GM23338 (cell line): ENCODE data around the gene SSH3. TPM values are rescaled to one million over a fixed set of nuclear protein-coding genes. Genes with fewer than 3 reads are reported as not detected.

Experiments
- ATAC-seq: fragments of 200-7000 bp; cut with Tn5 transposase; 3 replicates; pipeline ENCODE4 v1.9.1; 2020
- DNase-seq: peaks from one replicate; pipeline ENCODE4 v3.0.0-alpha.2; 2015; ENCODE audit warnings: low spot score
- H2AFZ ChIP-seq: fragments of 200-600 bp; sonication (generic); 2 replicates; pipeline ENCODE4 v1.8.0; 2016; ENCODE audit warnings: antibody characterized with exemption, mild to moderate bottlenecking, moderate library complexity
- H3F3A ChIP-seq: fragments of 200-600 bp; sonication (generic); replicated peaks from 2 replicates; pipeline ENCODE4 v1.8.0; 2017; ENCODE audit warnings: antibody characterized with exemption, mixed run types, low read depth
- H3K27ac ChIP-seq: fragments of 200-600 bp; sonication (generic); 2 replicates; pipeline ENCODE4 v1.6.1; 2016; ENCODE audit warnings: low read depth
- H3K27me3 ChIP-seq: fragments of 200-600 bp; sonication (generic); 2 replicates; pipeline ENCODE4 v1.8.0; 2016; ENCODE audit warnings: mild to moderate bottlenecking, mixed run types, moderate library complexity; ENCODE audit not compliant: insufficient read depth
- H3K36me3 ChIP-seq: fragments of 200-600 bp; sonication (generic); 2 replicates; pipeline ENCODE4 v1.8.0; 2016; ENCODE audit warnings: mild to moderate bottlenecking; ENCODE audit not compliant: insufficient read depth
- H3K4me1 ChIP-seq: fragments of 200-600 bp; sonication (generic); 2 replicates; pipeline ENCODE4 v1.8.0; 2016; ENCODE audit warnings: mild to moderate bottlenecking, moderate library complexity; ENCODE audit not compliant: insufficient read depth
- H3K4me2 ChIP-seq: fragments of 200-600 bp; sonication (generic); 2 replicates; pipeline ENCODE4 v1.7.1; 2017; ENCODE audit warnings: mixed run types
- H3K4me3 ChIP-seq: fragments of 200-600 bp; sonication (generic); 2 replicates; pipeline ENCODE4 v1.6.1; 2016; ENCODE audit warnings: mixed run types
- H3K79me2 ChIP-seq: fragments of 200-600 bp; sonication (generic); replicated peaks from 2 replicates; pipeline ENCODE4 v1.8.0; 2017; ENCODE audit warnings: mild to moderate bottlenecking; ENCODE audit not compliant: insufficient read depth
- H3K9me2 ChIP-seq: fragments of 200-600 bp; sonication (generic); 2 replicates; pipeline ENCODE4 v1.8.0; 2017; ENCODE audit not compliant: insufficient read depth
- H4K20me1 ChIP-seq: fragments of 200-600 bp; sonication (generic); replicated peaks from 2 replicates; pipeline ENCODE4 v1.8.0; 2017; ENCODE audit warnings: mild to moderate bottlenecking; ENCODE audit not compliant: insufficient read depth
- H3K27ac Mint-ChIP-seq: 2 replicates; pipeline ENCODE4 v1.8.0; 2020; ENCODE audit warnings: inconsistent platforms, mild to moderate bottlenecking, moderate library complexity, mixed read lengths
- H3K27me3 Mint-ChIP-seq: 3 replicates; pipeline ENCODE4 v1.8.0; 2022; ENCODE audit warnings: low read depth, mild to moderate bottlenecking, moderate library complexity, mixed read lengths, inconsistent platforms; ENCODE audit not compliant: insufficient read depth, poor library complexity
- H3K36me3 Mint-ChIP-seq: 3 replicates; pipeline ENCODE4 v1.8.0; 2021; ENCODE audit warnings: low read depth, mild to moderate bottlenecking, inconsistent platforms, moderate library complexity, mixed read lengths
- H3K4me1 Mint-ChIP-seq: 3 replicates; pipeline ENCODE4 v1.8.0; 2020; ENCODE audit warnings: mild to moderate bottlenecking, inconsistent platforms, mixed read lengths
- H3K4me3 Mint-ChIP-seq: 3 replicates; pipeline ENCODE4 v1.8.0; 2021; ENCODE audit warnings: moderate library complexity, mild to moderate bottlenecking, inconsistent platforms, mixed read lengths
- H3K9me3 Mint-ChIP-seq: 3 replicates; pipeline ENCODE4 v1.8.0; 2020; ENCODE audit warnings: moderate library complexity, mild to moderate bottlenecking, inconsistent platforms, mixed read lengths
- CTCF ChIP-seq, 2 experiments: fragments of 200-600 bp in 1 of 2; sonication (generic) in 1 of 2; conservative IDR thresholded peaks; 2 replicates each; pipeline versions ENCODE4 v1.5.1 to v1.6.1; 2016 to 2017; ENCODE audit warnings: antibody characterized with exemption in 2 of 2, low read depth in 2 of 2, mild to moderate bottlenecking in 2 of 2, moderate library complexity in 1 of 2
- EZH2 ChIP-seq: fragments of 200-600 bp; sonication (generic); IDR thresholded peaks from one replicate; pipeline ENCODE4 v1.8.0; 2017; ENCODE audit warnings: antibody characterized with exemption, mild to moderate bottlenecking, low read depth; ENCODE audit not compliant: unreplicated experiment
- EZH2phosphoT487 ChIP-seq: fragments of 200-600 bp; sonication (generic); IDR thresholded peaks from one replicate; pipeline ENCODE4 v1.8.1; 2018; ENCODE audit warnings: antibody characterized with exemption; ENCODE audit not compliant: unreplicated experiment
- NANOG ChIP-seq: IDR thresholded peaks from 2 replicates; pipeline ENCODE4 v1.6.1; 2016; ENCODE audit warnings: antibody characterized with exemption, borderline replicate concordance
- POLR2AphosphoS5 ChIP-seq: IDR thresholded peaks from 2 replicates; pipeline ENCODE4 v1.6.1; 2016; ENCODE audit warnings: antibody characterized with exemption, low read depth
- STAT1 ChIP-seq: IDR thresholded peaks from one replicate; pipeline ENCODE4 v1.6.1; 2016; ENCODE audit warnings: antibody characterized with exemption; ENCODE audit not compliant: unreplicated experiment
- ZNF114 ChIP-seq: fragments of 250-450 bp; sonication (Bioruptor Pico); IDR thresholded peaks from 2 replicates; pipeline ENCODE4 v1.5.0; 2020; ENCODE audit warnings: mild to moderate bottlenecking, moderate library complexity
- ZNF331 ChIP-seq: fragments of 250-450 bp; sonication (Bioruptor Pico); IDR thresholded peaks from 2 replicates; pipeline ENCODE4 v1.5.0; 2020; ENCODE audit warnings: low read depth, mild to moderate bottlenecking, moderate library complexity
- long read RNA-seq: library from polyadenylated mRNA; unstranded; transcript quantifications from one replicate; pipeline ENCODE4 v2.0.0, GENCODE V29; 2020; ENCODE audit not compliant: unreplicated experiment
- polyA plus RNA-seq: library from polyadenylated mRNA; unstranded; fragments of >200 nt; fragmentation: Nextera tagmentation; extraction: Ambion mirVana; gene quantifications from 2 replicates; pipeline ENCODE4 v1.2.1, GENCODE V29; 2016
- total RNA-seq: library from RNA; depleted of rRNA; stranded (reverse); fragments of >200 nt; shearing (Covaris generic); gene quantifications from 2 replicates; pipeline ENCODE4 v1.2.3, GENCODE V29; 2014; rRNA removed

SSH3 gene, protein sequence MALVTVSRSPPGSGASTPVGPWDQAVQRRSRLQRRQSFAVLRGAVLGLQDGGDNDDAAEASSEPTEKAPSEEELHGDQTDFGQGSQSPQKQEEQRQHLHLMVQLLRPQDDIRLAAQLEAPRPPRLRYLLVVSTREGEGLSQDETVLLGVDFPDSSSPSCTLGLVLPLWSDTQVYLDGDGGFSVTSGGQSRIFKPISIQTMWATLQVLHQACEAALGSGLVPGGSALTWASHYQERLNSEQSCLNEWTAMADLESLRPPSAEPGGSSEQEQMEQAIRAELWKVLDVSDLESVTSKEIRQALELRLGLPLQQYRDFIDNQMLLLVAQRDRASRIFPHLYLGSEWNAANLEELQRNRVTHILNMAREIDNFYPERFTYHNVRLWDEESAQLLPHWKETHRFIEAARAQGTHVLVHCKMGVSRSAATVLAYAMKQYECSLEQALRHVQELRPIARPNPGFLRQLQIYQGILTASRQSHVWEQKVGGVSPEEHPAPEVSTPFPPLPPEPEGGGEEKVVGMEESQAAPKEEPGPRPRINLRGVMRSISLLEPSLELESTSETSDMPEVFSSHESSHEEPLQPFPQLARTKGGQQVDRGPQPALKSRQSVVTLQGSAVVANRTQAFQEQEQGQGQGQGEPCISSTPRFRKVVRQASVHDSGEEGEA
- 40.0 and 45.8 TPM in 2 replicates for total RNA-seq
- polyA plus RNA-seq = 17.8 and 25.1 TPM in 2 replicates
- long read RNA-seq, partial matches to known transcripts = 0 of 2 reads
- long read RNA-seq, other reads (novel, unspliced or antisense) = 0 of 2 reads

- peak within 1 kb of the TSS; percentile 90 for H2AFZ ChIP-seq
- ATAC-seq (peak; percentile 84), DNase-seq (peak; percentile 92)
Observed at GRCh38 chr11:67303132-67303834, at the start of gene SSH3. Gene SSH3, plus strand, starts transcription at chr11:67303530. Its CDS starts 96 bp downstream, at chr11:67303626.

GRCh38 chr11:67253872-67254624 is 49.3 kb upstream of the SSH3 start:
- H3K36me3 ChIP-seq = peaks cover 71% of the 10 kb centered on the region
- H3K27ac Mint-ChIP-seq = no peak overlapping the region
- DNase-seq = no peak
- no peak for TF ChIP-seq CTCF (conservative IDR thresholded peaks at IDR 0.05; ENCODE audit: low read depth in 2 of 2)
- no peak for TF ChIP-seq ZNF114 (CRISPR knock-in tag)
- no peak for TF ChIP-seq ZNF331 (CRISPR knock-in tag)
- no peak for TF ChIP-seq POLR2AphosphoS5
- TF ChIP-seq EZH2 = no peak
- TF ChIP-seq NANOG = no peak
- TF ChIP-seq EZH2phosphoT487 = no peak

More at GRCh38 chr11:67303132-67303834, at the start of gene SSH3:
- Histone ChIP-seq H3K27ac (peak within 1 kb of the TSS; percentile 85), H3F3A (peaks cover 4% of the 10 kb centered on the region; the same call in 1 of the 2 replicates), H3K4me3 (peak within 1 kb of the TSS; percentile 87), H4K20me1 (no peaks in the 10 kb centered on the region), H3K79me2 (no peaks in the 10 kb centered on the region), H3K9me2 (no peaks in the 10 kb centered on the region), H3K36me3 (no peaks in the 10 kb centered on the region), H3K4me1 (peaks cover 15% of the 10 kb centered on the region; the same call in 1 of the 2 replicates), H3K4me2 (peak within 1 kb of the TSS; percentile 96), H3K27me3 (no peaks in the 10 kb centered on the region)
- no peaks in the 10 kb centered on the region for H3K9me3 Mint-ChIP-seq
- peaks cover 5% of the 10 kb centered on the region; the same call in 2 of the 3 replicates for H3K36me3 Mint-ChIP-seq
- peak within 1 kb of the TSS; percentile 75 for H3K4me3 Mint-ChIP-seq
- H3K27ac Mint-ChIP-seq = 0 out of 2 replicates have a peak within 1 kb of the TSS, but pooled peaks have one; percentile 36
- peaks cover 3% of the 10 kb centered on the region; the same call in 1 of the 3 replicates for H3K4me1 Mint-ChIP-seq
- peaks cover 11% of the 10 kb centered on the region for H3K27me3 Mint-ChIP-seq
- TF ChIP-seq STAT1 (no peak), POLR2AphosphoS5 (peak; percentile 29; the same call in 1 of the 2 replicates)

More at GRCh38 chr11:67253872-67254624, 49.3 kb upstream of the SSH3 start:
- Mint-ChIP-seq H3K4me1 (no peaks in the 10 kb centered on the region), H3K27me3 (peaks cover 9% of the 10 kb centered on the region), H3K4me3 (no peak overlapping the region; the same call in 2 of the 3 replicates), H3K36me3 (peaks cover 83% of the 10 kb centered on the region), H3K9me3 (no peaks in the 10 kb centered on the region)
- H4K20me1 ChIP-seq = peaks cover 33% of the 10 kb centered on the region
- H3K4me3 ChIP-seq = no peak overlapping the region
- H3K4me1 ChIP-seq = no peaks in the 10 kb centered on the region
- no peaks in the 10 kb centered on the region for H3K27me3 ChIP-seq
- no peak overlapping the region for H3K27ac ChIP-seq
- no peak overlapping the region for H3K4me2 ChIP-seq
- H3F3A ChIP-seq = peaks cover 31% of the 10 kb centered on the region
- no peak for ATAC-seq
- no peak overlapping the region for H2AFZ ChIP-seq
- H3K9me2 ChIP-seq = no peaks in the 10 kb centered on the region
- H3K79me2 ChIP-seq = no peaks in the 10 kb centered on the region; the same call in 1 of the 2 replicates
